Measurements from ENCODE around the gene NCKAP5. TPM values are rescaled to one million over a fixed set of nuclear protein-coding genes. Genes with fewer than 3 reads are reported as not detected.
A peak's percentile ranks its signal among the peaks of the same experiment; 100 is the strongest.

NCKAP5 gene
- polyA plus RNA-seq, 4 donors: 3.1 to 8.4 (median 7.2) TPM

DNA sequence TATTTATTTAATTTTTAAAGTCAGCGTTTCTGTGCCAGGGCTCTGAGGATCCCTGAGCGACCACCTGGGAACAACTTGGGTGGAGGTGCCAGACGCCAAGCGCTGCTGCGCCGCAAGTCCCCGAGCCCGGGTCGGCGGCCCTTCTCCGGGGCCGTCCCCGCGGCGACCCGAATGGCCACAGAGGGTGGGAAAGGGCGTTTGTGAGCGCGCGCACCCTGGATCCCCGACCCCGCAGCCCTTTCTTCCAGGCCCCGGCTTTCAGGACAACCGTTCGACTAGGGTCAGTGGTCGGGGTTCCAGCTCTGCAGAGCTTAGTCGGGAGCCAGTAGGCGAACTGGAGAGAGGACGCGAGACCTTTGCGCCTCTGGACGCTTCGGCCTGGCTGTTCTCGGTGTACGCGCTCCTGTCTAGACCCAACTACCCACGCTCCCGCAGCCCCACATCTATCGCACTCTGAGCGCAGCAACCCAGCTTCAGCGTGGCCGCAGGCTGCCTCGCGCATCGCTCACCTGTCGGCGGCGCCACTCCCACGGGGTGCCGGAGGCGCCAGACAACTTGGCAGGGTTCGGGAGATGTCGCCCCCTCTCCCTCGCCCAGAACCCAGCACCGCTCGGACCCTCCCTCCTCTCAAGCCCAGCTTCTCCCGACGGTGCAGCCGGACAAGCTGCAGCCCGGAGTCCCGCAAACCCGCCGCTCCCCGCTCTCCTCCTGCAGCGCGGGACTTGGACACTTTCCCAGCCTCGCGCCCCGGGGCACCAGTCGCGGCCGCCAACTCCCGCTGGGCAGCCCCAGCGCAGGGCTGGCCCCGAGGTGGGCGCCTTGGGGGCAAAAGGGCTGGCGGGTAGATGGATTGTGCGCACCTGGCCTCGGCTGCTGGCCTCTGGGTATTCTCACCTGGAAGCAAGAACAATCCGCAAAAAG is 899.0 kb downstream of the NCKAP5 start:
- DNase-seq (ENCODE audit: low read depth in 4 of 4, low spot score in 3 of 4): no peak

DNA sequence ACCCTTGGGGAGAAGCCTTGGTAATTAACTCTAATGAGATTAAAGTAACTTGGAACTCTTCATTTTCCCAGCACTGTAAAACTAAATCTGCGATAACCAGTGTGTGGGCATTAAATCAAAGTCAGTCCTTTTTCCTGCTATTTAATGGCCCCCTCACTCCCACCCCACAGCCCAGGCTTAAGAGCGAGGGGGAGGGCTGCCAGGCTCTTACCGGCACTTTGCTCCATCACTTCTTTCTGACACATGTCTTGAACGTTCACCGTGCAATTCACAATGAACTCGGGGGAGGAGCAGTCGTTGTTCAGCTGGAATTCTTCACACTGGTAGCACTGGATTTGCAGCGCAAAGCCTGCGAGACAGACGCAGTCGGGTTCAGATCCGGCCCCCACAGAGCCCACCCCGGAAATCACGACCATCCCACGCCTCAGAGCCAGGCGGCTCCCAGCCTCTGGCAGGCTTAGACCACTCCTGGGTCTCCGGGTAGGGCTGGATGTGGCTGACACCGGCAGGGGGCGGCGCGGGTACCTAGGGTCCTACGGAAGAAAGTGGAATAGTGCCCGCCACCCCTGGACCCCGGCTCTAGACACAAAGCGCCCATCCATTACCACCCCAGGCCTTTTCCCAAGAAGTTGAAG is 900.0 kb downstream of the NCKAP5 start:
- DNase-seq (ENCODE audit: low read depth in 4 of 4, low spot score in 3 of 4): peak in 2 of 4 donors; percentile 35 to 60

DNA sequence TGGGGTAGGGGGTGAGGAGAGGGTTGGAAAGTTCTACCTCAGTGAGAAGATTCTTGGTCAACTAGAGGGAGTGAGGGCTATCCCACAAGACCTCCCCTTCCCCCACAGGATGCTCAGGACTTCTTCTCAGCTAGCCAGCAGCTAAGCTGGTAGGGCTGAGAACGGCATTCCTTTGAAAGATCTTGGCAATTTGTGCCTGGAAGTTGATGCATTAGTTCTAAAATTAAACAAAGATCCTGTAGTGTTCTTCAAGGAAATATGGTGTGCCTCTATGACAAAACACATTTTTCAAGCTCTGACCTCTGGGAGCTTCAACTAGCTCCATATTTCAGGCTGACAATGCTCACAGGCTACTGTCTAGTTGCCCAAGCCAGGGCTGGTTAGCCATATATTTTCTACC is 900.6 kb downstream of the NCKAP5 start:
- DNase-seq (ENCODE audit: low read depth in 4 of 4, low spot score in 3 of 4): no peak

DNA sequence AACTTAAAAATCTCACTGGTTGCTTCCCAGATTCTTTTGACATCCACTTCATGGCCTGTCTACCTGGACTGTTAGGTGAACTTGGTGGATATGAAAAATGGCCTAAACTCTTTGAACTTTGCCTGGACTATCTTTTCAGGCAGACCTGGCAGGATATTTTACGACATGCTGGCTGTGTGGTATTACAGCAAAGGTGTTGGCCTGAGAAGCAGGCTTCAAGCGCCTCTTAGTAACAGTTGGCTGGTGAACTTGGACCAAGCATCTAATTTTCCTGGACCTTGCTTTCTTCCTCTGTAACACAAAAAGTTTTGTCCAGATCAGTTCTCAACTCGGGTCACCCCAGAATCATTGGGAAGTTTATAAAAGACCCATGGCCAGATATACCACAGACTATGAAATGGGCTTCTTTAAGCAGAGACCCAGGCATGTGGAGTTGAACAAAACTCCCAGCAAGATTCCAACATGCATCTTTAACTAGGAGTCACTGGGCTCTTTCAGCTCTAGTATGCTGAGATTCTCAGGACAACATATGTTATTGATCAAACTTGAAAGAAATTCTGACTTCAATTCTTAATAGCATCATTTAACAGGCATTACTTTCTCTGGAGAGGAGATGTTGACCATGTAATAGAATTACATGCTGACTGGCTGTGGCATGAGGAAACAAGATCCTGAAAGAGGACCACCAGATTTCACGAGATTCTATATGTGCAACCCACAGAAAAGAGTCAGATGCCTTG is 902.7 kb downstream of the NCKAP5 start:
- DNase-seq (ENCODE audit: low read depth in 4 of 4, low spot score in 3 of 4): no peak

DNA sequence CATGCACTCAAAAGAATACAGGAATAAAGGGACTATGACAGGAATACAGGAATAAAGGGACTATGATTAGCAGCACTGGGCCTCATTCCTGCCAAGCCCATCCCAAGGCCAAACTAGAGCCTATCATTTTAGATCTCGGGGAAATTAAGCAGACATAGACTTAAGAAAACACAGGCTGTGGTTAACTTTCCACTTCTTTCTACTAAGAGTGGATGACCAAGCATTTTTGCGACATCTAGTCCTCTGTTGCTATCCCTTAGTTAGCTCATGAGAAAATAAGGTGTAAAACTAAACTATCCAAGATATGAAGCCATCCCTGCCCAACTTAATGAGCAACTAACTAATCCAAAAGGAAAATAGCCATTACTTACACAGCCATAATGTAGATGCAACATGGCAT is 904.2 kb downstream of the NCKAP5 start:
- DNase-seq (ENCODE audit: low read depth in 4 of 4, low spot score in 3 of 4): no peak

DNA sequence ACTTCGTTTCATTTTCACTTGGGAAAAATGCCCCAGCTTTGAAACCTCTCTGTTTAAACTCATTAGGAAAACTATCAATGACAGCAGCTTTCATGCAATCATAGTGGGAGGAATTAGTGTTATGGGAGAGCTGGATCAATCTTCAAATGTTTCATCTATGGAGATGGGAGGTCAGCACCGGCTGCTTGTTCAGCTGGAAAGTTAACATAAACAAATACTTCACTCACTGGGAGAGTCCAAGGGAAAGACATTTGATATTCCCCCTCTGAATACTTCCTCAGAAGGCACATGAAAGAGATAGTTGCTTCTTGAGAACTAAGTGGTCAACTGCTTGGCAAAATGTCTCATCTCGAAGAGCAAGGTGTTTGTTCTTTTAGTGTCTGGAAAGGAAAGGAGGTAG is 905.5 kb downstream of the NCKAP5 start:
- no peak for DNase-seq (ENCODE audit: low read depth in 4 of 4, low spot score in 3 of 4)

DNA sequence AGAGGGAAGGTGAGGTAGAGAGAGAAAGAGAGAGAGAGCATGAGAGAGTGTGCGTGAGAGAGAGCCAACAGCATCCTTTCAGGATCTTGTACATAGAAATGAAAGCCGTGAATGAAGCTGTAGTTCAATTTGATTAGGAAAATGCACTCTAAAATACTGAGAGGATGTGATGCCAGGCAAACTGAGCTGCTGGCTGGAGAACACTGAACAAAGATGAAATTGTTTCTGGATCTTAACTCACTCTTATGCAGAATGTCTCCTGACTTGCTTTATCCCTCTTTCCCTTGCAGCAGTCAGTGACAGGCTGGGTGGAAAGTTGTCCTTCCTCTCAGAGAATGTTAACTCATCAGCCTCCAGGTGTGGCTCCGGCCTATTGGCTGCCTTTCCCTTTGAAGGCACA is 908.9 kb downstream of the NCKAP5 start:
- DNase-seq (ENCODE audit: low read depth in 4 of 4, low spot score in 3 of 4): no peak

DNA sequence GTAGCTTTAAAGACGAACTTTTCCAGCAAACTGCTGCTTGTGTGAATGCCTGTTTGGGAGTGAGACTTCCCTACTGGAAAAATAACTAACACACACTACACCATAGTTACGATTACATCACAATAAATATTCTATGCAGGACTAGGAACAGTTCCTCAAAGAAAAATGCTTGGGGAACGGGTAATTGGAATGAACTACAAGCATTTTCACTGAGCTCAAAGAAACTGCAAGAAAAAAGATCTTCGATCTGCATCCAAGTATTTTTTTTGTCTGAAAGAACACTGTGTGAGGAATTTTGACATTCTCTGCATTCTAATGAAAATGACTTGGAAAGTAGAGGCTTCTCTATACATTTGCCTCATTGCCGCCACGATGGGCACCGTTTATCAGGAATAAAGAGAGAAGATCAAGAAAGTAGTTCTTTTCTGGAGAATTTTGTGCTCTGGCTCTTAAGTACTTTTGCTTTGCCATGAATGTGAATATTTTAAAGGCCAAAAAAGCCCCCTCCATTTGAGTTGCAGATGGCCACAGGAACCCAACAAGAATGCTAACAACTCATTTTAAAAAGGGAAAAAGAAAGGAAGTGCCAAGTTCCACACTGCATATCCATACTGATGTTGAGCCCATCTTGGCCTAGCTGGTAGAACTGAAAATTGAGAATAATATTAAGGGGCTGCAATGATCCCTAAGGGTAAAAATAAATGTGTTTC is 911.8 kb downstream of the NCKAP5 start:
- DNase-seq (ENCODE audit: low read depth in 4 of 4, low spot score in 3 of 4): no peak

DNA sequence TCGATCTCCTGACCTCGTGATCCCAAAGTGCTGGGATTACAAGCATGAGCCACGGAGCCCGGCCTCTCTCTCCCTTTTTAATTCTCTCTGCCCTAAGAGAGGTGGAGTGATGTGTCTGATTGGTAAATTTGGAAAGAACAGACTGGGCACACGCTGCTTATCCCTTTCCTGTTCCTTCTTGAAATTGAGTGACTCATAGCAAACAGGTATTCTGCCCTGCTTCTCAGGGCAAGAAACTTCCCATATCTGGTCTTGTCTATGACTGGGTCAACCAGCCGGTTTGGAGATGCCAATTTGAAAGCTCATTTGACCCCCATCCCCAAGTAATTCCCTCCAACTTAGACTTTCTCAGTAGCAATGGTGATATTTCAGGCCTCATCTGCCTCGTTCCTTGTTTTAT is 913.3 kb downstream of the NCKAP5 start:
- DNase-seq (ENCODE audit: low read depth in 4 of 4, low spot score in 3 of 4): no peak

DNA sequence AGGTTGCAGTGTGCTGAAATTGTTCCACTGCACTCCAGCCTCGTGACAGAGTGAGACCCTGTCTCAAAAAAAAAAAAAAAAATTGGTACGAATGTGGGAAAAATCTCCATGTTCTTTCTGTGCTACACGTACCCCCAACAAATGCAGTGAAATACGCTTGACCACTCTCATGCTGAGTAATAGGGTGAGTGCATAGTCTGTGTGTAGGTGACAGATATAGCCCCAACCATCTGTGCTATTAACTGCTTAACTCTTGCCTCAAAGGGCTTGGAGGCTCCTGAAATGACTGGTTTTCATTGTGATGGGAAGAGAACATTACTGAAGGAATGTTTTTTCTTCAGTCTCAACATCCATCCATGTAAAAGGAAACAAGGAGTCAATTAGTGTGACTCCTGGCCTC is 913.9 kb downstream of the NCKAP5 start:
- no peak for DNase-seq (ENCODE audit: low read depth in 4 of 4, low spot score in 3 of 4)

DNA sequence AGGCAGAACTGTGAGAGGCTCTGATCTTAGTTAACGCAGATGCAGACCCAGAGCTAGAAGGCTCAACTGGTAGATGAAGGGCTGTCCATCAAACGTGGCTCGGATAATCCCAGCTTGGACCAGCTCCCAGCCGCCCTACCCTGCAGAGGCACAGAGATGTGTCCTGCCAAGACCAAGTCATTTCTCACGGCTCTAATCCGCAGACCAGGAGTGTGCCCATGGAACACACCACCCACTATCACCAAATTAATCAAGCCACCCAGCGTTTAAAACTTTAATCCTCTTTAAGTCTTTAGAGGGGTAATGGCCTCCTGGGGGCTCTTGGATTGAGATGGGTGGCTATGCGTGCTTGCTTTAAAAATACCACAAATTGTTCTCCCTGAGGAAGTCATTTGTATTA is 915.8 kb downstream of the NCKAP5 start:
- DNase-seq (ENCODE audit: low read depth in 4 of 4, low spot score in 3 of 4): no peak

DNA sequence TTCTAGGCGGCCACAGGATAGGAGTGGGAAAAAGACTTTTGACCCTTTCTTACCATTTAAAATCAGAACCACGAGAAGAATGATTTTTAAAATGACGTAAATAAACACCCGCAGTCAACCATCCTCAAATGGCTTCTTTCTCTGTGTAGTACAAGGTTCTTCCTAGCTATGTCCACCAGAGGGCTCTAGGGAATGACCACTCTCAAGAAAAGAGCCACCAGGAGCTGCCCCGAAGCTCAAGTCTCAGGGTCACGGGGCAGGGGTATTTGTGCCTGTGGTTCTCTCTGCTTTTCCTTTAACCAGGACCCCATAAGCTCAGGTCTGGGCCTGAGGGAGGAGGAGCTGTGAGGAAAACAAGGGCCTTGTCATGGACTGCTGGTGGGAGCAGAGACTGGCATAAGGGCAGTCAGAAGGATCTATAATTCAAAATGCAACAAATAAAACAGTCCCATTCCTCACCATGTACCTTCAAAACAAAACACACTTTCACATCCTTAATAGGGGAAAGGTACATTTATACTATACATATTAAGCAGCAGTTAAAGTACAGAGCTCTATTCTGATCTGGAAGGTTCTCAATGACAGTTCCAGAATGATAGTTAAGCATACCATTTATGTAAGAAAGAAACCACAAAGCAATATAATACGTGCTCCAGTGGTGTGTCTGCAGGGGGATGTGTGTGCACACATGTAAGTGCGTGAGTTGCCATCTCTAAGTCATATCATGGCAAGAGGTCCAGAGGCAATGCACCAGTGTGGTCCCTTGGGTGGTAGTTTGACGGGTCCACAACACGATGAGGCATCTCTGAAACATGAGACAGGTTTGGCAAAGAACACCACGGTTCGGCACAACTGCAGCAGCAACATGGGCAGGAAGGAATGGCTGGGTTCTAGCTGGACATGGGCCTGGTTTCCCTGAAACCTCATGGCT is 916.9 kb downstream of the NCKAP5 start:
- DNase-seq (ENCODE audit: low read depth in 4 of 4, low spot score in 3 of 4): no peak

DNA sequence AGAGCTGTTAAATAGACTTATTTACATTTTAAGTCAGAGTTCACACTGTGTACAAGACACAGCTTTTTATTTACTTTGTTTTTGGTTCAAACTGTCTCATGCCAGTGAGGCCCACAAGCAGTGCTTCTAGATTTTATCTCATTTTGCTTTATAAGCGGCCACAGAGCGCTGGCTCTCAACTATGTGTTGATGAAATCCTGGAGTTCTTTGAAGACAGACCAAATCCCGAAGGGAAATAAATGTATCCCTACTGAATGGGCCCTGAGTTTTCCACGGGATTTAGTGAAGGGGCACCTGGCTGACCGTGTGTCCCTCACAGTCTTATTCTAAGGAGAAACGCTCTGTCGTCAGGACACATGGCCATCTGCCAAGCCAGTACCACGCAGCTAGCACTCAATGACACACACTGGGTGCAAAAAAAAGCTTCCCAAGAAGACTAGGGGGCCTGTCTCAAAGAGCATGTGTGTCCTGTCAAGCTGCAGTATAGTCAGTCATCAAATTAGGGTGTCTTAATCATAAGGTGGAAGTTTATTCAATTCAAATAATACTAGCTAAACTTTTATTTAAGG is 921.6 kb downstream of the NCKAP5 start:
- no peak for DNase-seq (ENCODE audit: low read depth in 4 of 4, low spot score in 3 of 4)

DNA sequence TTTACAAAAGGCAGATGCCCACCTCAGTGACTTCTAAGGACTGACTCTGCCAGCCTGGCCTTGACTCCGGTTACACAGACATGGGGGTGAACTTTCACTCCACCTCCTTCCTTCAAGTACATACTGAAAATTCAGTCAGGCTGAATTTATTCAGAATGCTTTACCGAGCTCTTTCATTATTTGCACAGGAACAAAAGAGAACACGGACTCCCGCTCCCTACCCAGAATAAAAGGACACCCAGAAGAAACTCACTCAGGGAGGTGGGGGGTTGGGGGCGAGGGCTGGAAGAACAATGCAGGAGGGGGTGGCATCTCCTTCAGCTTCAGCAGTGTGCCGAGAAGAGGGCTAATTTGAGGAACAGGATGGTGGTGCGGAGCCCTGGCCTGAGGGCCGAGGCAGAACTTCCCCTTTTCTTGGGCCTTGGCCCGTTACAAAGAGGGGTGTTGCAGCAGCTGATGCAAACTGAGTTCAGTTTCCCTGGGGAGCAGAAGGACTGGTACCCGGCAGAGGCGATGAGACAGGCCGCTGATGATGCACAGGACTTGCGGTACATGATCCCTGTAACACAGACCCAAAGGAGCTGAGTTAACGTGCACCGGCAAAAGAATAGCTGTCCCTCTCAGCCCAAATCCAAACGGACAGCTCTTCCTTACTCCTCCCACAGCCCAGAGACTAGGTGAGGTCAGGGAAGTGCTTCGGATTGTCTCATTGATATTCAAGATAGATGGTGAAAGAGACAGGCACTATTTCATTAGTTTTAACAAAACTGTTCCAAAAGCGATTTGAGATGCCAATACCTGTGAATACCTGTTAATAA is 922.3 kb downstream of the NCKAP5 start:
- no peak for DNase-seq (ENCODE audit: low read depth in 4 of 4, low spot score in 3 of 4)

DNA sequence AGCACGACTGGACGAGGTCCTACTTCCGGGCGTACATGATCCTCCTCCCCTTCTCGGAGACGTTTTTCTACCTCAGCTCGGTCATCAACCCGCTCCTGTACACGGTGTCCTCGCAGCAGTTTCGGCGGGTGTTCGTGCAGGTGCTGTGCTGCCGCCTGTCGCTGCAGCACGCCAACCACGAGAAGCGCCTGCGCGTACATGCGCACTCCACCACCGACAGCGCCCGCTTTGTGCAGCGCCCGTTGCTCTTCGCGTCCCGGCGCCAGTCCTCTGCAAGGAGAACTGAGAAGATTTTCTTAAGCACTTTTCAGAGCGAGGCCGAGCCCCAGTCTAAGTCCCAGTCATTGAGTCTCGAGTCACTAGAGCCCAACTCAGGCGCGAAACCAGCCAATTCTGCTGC is 923.1 kb downstream of the NCKAP5 start:
- DNase-seq (ENCODE audit: low read depth in 4 of 4, low spot score in 3 of 4): no peak

DNA sequence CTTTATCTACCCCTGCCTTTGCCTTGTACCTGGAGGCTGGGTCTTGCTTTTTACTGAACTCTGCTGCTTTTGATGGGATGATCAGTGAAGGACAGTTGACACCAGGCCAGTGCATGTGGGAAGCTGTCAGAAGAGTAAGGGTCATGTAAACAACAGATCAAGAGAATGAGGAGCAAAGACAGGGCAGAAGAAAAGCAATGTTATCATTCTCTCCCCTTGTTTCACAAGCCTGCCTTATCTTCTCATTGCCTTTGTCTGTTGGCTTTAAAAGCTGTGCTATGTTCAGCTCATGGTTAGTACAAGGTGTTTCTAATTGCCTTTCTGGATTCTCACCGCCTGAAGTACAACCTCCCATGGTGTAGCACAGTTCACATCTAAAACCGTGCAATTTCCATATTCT is 925.8 kb downstream of the NCKAP5 start:
- DNase-seq (ENCODE audit: low read depth in 4 of 4, low spot score in 3 of 4): no peak

DNA sequence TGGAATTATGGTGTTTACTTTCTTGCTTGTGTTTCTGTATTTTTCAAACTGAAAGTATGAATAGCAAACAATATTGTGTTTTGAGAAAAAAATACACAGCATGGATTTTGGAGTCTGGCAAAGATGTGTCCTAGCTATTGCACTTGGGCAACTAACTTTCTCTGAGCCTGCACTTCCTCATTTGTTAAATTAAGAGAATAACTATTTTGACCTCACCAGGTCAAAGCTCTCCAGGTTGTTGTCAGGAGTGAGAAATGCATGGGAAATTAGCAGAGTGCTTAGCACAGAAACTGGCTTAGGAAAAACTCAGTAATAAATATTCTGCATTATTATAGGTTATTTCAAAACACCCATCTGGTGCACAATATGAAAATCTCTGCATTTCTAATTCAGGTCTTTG is 926.4 kb downstream of the NCKAP5 start:
- no peak for DNase-seq (ENCODE audit: low read depth in 4 of 4, low spot score in 3 of 4)

DNA sequence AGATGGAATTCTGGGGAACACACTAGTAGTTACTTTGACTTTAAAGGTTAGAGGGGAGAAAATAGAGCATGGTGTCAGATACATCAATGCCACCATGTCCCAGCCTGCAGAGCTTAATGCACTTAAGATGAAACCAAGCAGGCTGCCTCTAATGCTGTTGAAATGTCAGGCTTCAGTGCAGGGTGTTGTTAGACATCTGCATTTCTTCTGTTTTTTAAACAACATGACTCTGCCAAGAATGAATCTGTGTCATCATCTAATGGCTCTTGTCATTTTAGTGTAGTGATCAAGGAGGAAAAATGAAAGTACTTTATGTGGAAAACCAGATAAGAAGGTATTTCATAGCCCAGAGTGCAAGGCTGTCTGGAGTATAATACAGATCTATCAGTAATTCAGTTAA is 928.1 kb downstream of the NCKAP5 start:
- no peak for DNase-seq (ENCODE audit: low read depth in 4 of 4, low spot score in 3 of 4)
